HG03460 (cell line): ENCODE measurements around the gene PTPN13.
"Not testable (repeated sequence)": the region's sequence is repeated elsewhere in the genome, so short reads cannot be mapped to it uniquely, and the experiment has no call there.

ENCODE experiments used
- ATAC-seq: cut with Tn5 transposase; IDR thresholded peaks from one replicate; pipeline ENCODE4 v1.9.1; 2021; ENCODE audit not compliant: unreplicated experiment

PTPN13 gene

DNA sequence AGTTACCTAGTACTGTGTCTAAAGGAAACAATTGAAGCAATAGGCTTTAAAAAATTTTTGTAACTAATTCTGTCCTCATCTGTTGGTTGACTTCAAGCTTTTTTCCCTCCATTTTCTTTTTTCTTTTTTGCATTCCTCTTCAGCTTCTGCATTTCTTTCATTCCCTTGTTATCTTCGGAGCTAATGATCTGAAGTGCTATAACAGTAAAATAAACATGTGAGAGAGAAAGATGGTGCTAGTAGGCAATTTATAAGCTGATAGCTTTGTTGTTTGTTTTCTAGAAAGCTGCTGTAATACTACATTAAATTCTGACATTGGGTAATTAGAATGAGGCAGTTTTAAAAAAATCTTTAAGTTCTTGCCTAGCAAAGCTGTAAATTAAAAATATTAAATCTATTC lies 37.1 kb downstream of the PTPN13 start:
- no peak for ATAC-seq

DNA sequence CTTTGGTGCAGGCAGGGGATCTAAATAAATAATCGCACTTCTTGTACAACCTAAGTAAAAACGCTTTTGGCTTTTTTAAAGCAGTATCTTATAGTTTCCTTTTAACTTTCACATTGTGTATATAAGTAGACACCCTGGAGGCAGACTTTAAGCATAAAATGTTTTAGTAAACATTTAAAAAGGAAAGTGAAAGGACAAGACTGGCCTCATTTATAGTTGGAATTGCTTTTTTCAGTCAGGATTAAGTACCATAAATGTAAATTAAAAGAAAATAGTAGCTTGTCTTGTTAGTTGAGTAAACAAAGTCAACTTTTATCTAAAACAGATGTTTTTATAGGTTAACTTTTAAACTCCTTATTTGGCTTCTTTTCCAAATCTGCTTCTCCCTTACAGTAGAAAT lies 39.7 kb downstream of the PTPN13 start:
- no peak for ATAC-seq

DNA sequence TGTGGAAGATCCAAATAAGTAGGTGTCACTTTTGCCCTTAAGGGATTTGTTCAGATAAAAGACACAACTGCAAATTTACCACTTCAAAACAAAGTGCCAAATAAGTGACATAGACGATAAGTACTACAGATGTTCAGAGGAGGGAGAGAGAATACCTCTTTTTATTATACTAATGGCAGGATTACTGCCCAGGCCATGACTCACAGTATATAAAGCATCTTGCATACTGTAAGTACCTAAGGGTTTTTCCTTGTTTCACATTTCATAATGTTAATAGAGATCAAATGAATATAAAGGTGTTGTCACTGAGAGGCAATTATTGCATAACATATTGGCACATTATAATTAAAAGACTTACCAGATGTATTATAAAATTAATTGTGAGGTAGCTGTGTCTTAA lies 46.4 kb downstream of the PTPN13 start:
- no peak for ATAC-seq

DNA sequence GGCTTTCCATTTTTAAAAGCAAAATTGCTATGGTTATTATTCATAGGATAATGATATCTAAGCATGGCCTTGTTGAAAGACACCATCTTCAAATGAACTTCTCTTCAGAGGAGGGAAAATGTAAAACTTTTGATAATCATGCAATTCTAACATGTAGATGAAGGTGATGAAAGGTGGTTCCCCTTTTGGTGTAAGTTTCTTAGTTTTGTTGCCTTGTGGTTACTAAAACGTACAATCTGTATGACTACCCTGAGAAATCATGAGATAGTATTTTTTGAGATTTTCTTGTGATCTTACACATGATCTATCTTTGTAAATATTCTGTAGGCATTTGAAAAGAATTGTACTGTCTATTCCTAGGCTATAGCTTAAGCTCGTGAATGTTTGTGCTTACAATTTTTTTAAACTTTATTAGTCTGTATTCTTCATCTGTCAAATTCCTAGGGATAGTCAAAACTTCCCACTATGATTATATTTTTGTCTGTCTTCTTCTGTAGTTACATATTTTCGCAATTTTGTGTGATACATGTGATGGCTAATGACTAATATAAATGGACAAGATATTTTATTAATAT lies 47.5 kb downstream of the PTPN13 start:
- no peak for ATAC-seq

DNA sequence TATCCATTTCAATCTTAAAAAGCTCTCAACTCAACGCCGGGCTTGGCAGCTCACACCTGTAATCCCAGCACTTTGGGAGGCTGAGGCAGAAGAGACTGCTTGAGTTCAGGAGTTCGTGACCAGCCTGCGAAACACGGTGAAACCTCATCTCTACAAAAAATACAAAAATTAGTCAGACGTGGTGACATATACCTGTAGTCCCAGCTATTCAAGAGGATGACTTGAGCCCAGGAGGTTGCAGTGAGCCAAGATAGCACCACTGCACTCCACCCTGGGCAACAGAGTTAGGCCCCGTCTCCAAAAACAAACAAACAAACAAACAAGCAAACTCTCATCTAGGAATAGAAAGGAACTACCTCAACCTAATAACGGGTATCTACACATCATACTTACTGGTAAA lies 50.8 kb downstream of the PTPN13 start:
- ATAC-seq: no peak

DNA sequence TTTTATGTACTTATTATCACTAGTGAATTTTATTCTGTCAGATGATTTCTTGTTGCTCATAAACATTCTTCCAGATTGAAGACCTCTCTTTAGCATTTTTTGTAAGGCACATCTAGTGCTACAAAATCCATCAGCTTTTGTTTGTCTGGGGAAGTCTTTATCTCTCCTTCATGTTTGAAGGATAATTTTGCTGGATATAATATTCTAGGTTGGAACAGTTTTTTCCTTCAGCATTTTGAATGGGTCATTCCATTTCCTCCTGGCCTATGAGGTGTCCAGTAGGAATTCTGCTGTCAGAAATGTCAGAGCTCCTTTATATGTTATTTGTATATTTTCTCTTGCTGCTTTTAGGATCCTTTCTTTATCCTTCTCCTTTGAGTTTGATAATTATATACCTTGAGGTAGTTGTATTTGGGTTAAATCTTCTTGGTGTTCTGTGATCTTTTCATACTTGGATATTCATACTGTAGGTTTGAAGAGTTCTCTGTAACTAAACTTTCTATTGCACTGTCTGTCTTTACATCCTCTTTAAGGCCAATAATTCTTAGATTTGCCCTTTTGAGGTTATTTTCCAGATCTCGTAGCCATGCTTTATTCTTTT lies 58.3 kb downstream of the PTPN13 start:
- no peak for ATAC-seq

DNA sequence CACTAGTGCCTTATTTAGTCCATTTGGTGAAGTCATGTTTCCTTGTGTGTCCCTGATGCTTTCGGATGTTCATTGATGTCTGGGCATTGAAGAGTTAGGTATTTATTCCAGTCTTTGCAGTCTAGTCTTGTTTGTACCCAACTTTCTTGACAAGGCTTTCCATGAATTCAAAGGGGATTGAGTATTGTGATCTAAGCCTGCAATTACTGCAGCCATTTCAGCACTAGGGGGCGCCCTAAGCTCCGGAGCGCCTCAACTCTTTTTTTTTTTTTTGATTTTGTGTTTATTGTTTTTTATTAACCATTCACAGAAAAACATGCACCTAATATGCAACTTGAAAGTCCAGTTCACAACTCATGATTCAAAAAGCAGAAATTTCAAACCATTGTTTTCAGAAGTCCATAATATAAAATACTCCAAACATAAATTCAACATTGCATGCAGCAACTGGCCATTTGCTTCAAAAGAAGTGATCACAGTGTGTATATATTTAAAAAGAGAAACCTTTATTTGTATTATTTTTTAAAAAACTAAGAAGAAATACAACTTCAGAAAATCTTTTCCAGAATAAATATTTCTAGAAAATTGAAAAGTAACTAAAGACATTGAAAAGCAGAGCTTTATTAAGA lies 59.2 kb downstream of the PTPN13 start:
- no peak for ATAC-seq

DNA sequence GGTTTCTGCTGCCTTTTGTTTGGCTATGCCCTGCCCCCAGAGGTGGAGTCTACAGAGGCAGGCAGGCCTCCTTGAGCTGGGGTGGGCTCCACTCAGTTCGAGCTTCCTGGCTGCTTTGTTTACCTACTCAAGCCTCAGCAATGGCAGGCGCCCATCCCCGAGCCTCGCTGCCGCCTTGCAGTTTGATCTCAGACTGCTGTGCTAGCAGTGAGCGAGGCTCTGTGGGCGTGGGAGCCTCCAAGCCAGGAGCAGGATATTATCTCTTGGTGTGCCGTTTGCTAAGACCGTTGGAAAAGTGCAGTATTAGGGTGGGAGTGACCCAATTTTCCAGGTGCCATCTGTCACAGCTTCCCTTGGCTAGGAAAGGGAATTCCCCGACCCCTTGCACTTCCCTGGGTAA lies 62.7 kb downstream of the PTPN13 start:
- not testable (repeated sequence) for ATAC-seq

DNA sequence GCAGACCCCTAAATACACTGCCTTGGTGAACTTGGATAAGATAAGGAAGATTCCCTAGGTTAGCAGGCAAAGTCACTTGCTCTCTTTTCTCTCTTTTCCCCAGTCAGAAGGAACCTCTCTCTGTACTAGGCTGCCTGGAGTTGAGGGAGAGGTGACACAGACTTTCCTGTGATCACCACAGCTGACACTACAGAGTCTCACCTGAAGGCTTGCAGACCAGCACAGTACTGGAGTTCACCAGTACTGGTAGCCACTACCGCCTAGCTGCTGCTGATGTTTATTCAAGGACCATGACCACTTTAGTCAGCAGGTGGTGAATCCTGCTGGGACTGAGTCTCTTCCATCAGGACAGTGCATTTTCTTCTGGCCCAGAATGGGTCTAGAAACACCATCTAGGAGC lies 63.3 kb downstream of the PTPN13 start:
- no peak for ATAC-seq

DNA sequence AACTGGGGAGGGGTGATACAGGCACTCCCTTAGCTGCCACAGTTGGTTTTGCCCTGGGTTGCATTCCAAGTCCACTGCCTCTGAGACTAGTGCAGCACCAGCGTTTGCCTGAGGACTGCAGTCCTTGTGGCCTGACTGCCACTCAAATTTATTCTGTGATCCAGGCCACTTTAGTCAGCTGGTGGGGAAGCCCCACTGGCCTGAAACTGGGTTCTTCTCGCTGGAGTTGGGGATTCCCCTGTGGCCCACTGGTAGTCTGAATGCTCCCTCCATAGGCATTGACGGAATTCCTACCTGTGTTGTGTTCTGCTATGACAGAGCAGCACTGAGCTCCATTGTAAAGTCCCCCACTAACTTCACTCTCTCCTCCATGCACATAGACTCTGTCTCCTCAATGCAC lies 63.8 kb downstream of the PTPN13 start:
- ATAC-seq: no peak

DNA sequence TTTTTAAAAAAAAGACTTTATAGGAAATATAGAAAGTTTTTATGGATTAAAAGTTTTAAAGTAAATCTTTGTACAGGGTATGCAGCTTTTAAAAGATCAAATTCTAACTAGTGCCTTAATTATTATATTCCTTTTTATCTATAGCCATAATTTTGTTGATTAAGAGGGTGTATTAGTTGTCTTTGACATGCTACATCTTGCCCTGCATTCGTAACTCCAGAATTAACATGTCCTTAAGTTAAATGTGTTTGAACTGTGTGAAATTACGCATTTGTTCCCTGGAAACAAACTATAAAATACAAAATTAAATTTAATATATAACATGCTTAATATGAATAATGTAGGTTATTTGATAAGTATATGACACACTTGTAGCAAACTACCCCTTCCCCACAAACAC lies 66.3 kb downstream of the PTPN13 start:
- no peak for ATAC-seq

DNA sequence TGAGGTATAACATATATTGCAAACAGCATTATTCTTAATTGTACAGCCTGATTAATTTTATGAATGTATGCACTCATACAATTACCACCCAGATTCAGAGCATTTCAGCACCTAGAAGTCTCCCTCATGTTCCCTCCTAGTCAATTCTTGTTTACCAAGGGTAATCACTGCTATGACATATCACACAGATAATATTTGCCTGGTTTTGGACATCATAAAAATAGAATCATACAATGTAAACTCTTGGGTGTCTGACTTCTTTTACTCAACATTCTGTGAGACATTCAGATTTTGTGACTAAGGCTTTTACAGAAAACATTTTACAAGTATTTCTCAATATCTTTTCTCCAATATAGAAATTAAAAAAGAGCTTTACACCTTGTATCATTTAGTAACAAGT lies 66.9 kb downstream of the PTPN13 start:
- no peak for ATAC-seq

DNA sequence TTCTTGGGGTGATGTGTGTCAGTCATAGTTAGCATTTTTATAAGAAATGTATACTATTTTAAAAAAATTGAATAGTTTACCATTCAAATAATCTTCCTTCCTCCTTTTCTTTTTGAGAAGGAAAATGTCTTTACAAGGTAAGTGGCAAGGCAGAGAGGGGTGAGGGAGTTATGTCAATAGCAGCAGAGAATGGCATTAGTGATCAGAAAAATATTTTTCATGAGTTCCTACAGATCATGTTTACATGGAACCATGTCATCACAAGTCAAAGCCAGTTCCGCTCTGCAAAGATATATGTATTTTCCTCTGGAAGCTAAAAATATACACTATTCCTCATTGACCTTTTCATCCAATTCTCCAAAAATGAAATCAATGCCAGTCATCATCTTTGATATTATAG lies 67.3 kb downstream of the PTPN13 start:
- ATAC-seq: no peak

DNA sequence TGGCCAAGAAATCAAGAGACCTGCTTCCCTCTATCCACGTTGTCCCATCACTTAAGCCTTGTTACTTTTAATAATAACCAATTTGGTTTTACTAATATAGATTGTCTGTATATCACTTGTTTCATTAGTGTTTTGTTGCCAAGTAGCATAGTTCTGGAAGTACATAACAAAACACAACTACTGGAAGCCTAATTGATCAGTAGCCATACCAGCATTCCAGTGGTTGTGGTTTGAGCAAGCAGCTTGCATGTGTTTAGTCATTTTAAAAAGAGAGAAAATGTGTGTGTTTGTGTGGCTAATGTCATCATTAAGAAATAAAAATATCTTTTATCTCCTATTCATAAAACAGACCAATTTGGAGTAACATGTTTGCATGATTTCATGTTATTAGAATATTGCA lies 70.8 kb downstream of the PTPN13 start:
- ATAC-seq: no peak

DNA sequence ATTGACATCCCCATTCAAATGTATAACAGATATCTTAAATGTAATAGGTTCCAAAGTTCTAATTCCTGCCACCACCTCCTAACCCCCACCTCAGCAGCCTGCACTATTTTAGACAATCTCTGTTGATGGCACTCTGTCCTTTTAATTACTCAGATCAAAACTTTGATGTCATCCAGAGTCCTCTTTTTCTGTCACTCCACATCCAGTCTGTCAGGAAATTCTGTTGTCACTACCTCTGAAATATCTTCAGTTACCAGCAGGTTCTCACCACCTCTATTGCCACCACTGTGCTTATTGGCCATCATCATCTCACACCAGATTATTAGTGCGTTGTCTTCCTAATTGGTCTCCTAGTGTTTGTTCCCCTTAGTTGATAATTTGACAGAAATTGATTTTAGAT lies 76.2 kb downstream of the PTPN13 start:
- ATAC-seq: no peak

DNA sequence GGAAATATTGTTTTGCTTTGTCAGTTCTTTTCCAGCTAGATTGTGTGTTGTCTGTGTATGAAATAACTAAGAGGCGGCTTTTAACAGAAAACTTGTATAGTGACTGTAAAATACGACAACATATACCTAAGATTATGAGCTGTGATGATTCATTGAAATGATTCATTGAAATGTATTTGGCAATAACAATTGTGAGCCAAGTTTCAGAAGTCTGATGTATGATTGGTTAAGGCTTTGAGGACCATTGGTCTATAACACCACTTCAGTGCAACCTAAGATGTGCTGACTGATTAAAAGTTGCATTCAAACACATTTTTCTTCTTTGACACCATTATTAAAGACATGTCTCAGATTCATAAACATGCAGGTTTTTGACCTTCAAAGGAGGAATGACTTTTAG lies 76.6 kb downstream of the PTPN13 start:
- no peak for ATAC-seq

DNA sequence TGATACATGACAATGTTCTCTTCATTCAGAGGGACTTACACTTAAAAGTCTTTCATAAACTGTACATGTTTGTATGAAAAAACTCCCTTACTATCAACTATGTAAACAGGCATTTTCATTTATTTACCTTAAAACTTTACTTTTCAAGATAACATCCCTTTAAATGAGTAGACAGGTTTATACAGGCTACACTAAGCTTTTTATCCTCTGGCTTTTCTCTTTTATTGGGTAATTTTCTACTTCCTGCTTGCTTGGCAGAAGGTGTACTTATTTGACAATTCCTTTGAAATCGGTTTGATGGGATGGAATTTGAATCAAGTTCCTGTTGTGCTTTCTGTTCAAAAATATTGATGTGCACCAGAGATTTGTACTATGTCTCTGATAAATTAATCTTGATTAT lies 81.4 kb downstream of the PTPN13 start:
- ATAC-seq: no peak

DNA sequence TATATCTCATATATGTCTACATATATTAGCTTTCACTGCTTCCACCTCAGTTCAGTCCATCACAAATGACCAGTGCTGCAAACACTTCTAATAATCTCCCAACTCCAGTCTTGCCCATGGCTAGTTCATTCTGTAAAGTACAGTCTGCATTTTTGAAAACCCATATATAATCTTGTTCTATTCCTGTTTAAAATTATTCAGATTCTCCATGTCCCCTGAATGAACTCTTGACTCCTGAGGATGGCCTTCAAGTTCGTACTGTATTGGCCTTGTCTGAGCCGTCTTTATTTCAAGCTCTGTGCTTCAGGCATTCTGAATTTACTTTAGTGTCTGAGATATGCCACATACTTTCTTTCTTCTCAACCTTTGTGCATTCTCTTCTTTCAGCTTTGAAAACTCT lies 84.7 kb downstream of the PTPN13 start:
- ATAC-seq: no peak

DNA sequence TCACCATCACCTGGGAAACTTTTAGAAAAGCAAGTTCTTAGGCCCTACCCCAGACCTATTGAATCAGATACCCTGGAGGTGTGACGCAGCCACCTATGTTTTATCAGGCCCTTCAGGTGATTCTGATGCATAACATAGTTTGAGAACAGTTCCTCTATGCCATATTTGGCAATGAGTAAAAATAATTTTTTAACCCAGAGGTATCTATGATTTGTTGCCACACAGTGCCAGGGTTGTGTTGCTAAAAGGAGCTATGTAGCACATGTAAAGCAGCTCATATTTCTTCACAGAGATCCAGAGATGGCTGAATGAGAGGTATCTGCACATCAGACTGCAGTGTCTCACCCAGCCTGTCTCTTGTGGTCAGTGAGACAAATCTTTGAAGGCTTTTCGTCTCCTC lies 85.3 kb downstream of the PTPN13 start:
- ATAC-seq: no peak

DNA sequence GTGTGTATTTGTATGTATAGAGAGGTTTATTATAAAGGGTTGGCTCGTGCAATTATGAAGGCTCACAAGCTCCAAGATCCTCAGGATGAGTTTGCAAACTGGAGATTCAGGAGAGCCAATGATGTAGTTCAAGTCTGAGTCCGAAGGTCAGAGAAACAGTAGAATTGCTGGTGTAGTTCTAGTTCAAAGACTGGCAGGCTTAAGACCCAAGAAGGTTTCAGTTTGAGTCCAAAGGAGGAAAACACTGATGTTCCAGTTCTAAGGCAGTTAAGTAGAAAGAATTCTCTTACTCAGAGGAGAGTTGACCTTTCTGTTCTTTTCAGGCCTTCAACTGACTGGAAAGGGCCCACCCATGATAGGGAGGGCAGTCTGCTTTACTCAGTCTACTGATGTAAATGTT lies 89.1 kb downstream of the PTPN13 start:
- ATAC-seq: no peak

DNA sequence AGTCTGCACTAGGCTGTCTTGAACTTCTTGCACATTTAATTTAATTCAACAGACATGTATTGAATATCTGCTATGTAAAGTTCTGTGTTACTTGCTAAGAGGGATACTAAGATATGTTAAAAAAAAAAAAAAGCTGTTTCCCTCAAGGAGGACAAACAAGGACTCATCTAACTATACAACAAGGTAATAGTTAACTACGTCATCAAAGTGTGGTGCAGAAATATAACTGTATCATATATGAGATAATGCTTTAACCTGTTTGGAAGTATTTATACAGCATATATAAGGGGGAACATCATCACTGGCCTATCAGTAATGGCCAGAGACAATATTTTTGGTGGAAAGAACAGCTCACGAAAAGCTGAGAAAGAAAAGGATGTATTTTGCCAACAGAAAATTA lies 89.9 kb downstream of the PTPN13 start:
- ATAC-seq: no peak

DNA sequence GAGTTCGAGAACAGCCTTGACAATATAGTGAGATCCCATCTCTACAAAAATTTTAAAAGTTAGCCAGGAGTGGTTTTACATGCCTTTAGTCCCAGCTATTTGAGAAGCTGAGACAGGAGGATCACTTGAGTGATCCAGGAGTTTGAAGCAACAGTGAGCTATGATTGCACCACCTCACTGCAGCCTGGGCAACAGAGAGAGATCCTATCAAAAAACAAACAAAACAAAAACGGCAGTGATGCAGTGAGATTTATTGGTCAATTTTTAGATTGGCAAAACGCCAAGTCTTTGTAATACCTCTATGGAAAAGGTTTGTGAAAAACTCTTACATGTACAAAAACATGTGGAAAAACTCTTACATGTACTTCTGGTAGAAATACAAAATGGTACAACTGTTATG lies 91.3 kb downstream of the PTPN13 start:
- ATAC-seq: no peak

DNA sequence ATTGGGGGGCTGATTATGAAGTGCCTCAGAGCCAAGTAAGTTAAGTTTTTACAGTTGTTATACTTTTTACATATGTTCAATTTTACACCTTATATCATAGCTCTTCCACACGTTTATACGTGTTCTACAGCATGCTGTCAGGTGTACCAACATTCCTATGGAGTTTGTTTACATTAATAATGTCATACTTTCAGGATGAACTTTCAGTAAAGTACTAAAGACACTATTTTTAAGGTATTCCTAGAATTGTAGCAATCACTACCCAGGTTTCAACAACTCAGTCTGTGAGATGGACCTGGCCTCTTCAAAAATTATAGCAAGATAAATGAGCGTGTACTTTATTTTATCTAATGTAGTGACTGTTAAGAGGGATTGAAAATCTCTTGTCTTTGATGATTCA lies 92.6 kb downstream of the PTPN13 start:
- ATAC-seq: no peak
